HG03432 (cell line): ENCODE results near the gene PRELID1.
A peak's percentile ranks its signal among the peaks of the same experiment; 100 is the strongest.
"Not testable (repeated sequence)": the region's sequence is repeated elsewhere in the genome, so short reads cannot be mapped to it uniquely, and the experiment has no call there.

Experiments used
- ATAC-seq: cut with Tn5 transposase; IDR thresholded peaks from one replicate; pipeline ENCODE4 v1.9.1; 2021; ENCODE audit warnings: mild to moderate bottlenecking, moderate library complexity; ENCODE audit not compliant: unreplicated experiment

The PRELID1 gene, protein sequence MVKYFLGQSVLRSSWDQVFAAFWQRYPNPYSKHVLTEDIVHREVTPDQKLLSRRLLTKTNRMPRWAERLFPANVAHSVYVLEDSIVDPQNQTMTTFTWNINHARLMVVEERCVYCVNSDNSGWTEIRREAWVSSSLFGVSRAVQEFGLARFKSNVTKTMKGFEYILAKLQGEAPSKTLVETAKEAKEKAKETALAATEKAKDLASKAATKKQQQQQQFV

GRCh38 chr5:177303121-177303924, at the start of gene PRELID1, which contains the start of gene RAB24:
Gene PRELID1 (plus strand): TSS chr5:177303799. CDS start chr5:177303986, 187 bp downstream.
Gene RAB24 (minus strand): TSS chr5:177303719. CDS start chr5:177303288, 431 bp downstream.
- ATAC-seq: peak; percentile 78

GRCh38 chr5:177256296-177256695, 47.3 kb upstream of the PRELID1 start:
- ATAC-seq: no peak

GRCh38 chr5:177258711-177259110, 44.9 kb upstream of the PRELID1 start:
- ATAC-seq: not testable (repeated sequence)

DNA sequence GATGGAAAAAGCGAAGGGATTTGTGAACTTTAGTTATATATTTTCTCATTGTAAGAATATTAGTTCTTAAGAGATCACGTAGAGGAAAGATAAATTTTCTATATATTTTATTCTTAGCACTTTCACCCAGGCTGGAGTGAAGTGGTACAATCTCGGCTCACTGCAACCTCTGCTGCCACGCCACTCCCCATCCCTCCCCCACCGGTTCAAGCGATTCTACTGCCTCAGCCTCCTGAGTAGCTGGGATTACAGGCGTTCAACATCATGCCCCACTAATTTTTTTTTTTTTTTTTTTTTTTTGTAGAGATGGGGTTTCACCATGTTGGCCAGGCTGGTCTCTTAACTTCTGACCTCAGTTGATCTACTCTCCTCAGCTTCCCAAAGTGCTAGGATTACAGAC, 42.6 kb upstream of the PRELID1 start:
- no peak for ATAC-seq

GRCh38 chr5:177261510-177261909, 42.1 kb upstream of the PRELID1 start:
- ATAC-seq: no peak

GRCh38 chr5:177264178-177264577, 39.4 kb upstream of the PRELID1 start:
- ATAC-seq: no peak

DNA sequence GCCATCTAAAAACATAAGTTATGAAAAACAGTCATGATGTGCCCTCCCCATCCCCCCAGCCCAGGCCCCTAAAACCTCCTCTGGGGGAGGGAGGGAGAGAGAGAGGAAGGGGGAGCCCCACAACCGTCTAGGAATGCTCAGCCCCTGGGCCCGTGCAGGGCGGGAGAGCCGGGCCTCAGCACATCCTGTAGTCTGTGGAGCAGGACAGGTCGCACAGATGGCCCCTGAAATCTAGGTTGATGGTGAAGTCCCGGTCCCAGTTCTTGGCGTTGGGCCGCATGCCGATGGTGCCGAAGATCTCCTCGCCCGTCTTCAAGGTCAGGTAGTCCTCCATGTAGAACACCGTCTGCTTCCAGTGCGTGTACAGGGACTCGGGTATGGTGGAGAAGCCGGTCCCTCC, 38.2 kb upstream of the PRELID1 start:
- no peak for ATAC-seq

DNA sequence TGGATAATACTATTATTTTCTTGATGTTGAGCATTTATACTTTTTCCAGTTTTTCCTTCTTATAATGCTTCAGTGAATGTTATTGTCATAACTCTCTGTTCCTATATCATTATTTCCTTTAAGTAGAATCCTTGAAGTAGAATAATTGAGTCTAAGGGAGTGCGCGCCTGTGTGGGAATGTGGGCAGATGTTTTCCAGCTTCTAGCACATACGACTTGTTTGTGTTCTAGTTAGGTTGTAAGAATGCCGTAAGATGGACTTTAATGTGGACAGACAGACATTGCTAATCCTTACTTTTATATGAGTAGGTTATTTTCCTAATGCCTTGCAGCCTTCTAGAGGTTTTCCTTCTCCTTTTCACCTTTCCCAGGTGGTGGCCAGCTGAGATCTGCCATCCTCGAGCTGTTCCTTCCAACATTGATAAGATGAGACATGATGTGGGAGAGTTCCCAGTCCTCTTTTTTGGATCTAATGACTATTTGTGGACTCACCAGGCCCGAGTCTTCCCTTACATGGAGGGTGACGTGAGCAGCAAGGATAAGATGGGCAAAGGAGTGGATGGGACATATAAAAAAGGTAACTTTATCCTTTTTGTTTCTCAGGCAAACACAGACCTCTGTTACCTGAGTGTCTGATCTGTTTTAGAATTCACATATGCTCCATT, 34.2 kb upstream of the PRELID1 start:
- no peak for ATAC-seq

GRCh38 chr5:177269976-177270375, 33.6 kb upstream of the PRELID1 start:
- no peak for ATAC-seq

GRCh38 chr5:177270653-177271052, 32.9 kb upstream of the PRELID1 start:
- ATAC-seq: no peak

- no peak for ATAC-seq
Measured at GRCh38 chr5:177271113-177271512, 32.5 kb upstream of the PRELID1 start.

- ATAC-seq: no peak
Measured at GRCh38 chr5:177275883-177276282, 27.7 kb upstream of the PRELID1 start.

GRCh38 chr5:177276886-177277285, 26.7 kb upstream of the PRELID1 start:
- no peak for ATAC-seq

DNA sequence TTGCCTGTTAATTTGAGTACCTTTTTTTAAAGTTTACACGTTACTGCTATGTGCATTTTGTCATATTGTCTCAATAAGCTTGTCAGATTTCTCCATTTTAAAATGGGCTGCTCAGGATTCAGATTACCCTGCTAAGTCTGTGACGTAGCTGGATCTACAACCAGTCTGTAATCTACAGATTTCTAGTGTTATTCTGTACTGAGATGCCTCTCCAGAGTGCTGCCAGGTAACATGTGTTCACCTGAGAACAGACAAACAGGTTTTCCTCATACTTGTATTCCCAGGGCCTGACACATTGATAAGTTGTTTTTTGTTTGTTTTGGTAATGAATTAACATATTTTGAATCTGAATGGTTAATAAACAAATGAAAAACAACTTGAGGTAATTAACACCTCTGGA, 15.4 kb upstream of the PRELID1 start:
- ATAC-seq: no peak

DNA sequence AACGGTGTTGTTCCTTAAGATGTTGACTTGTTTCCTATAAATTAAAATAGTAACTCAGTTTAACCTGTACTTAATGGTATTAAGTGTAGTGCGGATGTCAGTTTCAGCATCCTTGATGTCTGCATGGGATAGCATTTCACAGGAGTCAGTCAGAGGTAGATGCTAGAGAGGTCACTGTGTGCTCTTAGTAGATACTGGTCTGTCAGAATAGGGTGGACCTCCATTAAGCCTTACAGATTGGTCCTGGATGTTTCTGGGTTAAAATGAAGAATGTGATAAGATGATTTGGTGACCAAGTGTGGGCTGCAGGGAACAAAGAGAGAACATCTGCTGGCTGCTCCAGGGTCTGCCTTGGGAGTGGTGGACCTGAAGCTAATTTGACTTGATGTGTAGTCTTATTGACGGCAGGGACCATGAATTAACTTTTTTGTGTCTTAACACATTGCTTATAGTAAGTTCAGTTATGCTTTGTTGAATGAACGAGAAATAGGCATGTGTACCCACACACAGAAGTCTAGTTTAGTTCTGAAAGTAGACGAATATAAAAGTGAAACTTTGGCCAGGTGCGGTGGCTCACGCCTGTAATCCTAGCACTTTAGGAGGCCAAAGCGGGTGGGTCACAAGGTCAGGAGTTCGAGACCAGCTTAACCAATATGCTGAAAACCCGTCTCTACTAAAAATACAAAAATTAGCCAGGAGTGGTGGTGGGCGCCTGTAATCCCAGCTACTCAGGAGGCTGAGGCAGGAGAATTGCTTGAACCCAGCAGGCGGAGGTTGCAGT, 12.6 kb upstream of the PRELID1 start:
- ATAC-seq: no peak

DNA sequence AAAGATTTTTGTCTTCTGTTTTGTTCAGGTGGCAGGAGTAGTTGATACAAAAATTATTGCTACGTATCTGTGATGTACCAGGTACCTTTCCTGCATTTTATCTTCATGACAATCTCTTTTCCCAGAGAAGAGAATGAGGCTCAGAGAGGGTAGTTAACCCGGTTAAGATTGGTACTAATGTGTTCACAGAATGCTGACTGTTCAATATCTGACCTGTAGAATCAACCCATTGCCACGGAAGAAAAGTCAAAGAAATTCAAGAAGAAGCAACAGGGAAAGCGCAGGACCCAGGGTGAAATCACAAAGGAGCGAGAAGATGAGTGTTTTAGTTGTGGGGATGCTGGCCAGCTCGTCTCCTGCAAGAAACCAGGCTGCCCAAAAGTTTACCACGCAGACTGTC, 11.9 kb upstream of the PRELID1 start:
- no peak for ATAC-seq

DNA sequence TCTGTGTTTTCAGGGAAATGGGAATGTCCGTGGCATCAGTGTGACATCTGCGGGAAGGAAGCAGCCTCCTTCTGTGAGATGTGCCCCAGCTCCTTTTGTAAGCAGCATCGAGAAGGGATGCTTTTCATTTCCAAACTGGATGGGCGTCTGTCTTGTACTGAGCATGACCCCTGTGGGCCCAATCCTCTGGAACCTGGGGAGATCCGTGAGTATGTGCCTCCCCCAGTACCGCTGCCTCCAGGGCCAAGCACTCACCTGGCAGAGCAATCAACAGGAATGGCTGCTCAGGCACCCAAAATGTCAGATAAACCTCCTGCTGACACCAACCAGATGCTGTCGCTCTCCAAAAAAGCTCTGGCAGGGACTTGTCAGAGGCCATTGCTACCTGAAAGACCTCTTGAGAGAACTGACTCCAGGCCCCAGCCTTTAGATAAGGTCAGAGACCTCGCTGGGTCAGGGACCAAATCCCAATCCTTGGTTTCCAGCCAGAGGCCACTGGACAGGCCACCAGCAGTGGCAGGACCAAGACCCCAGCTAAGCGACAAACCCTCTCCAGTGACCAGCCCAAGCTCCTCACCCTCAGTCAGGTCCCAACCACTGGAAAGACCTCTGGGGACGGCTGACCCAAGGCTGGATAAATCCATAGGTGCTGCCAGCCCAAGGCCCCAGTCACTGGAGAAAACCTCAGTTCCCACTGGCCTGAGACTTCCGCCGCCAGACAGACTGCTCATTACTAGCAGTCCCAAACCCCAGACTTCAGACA, 9.6 kb upstream of the PRELID1 start:
- ATAC-seq: no peak

- no peak for ATAC-seq
Measured at GRCh38 chr5:177294632-177295031, 9.0 kb upstream of the PRELID1 start.

DNA sequence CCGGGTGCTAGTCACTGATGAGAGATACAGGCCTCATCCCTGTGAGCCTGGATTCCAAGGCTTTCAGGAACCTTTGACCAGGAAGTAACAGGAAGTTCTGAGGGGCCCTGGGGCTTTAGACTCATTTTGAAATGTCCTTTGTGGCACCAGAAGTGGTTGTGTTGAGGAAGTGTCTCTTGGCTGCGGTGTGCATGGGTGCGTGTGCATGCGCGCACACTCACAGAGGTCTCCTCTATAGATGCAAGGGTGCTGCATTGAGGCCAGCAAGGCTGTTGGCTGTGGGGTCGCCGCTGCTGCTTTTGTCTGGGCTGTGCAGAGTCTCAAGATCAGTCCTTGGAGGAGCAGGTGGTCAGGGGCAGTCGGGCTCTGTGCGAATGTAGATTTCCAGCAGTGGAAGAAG, 7.7 kb upstream of the PRELID1 start:
- ATAC-seq: no peak

DNA sequence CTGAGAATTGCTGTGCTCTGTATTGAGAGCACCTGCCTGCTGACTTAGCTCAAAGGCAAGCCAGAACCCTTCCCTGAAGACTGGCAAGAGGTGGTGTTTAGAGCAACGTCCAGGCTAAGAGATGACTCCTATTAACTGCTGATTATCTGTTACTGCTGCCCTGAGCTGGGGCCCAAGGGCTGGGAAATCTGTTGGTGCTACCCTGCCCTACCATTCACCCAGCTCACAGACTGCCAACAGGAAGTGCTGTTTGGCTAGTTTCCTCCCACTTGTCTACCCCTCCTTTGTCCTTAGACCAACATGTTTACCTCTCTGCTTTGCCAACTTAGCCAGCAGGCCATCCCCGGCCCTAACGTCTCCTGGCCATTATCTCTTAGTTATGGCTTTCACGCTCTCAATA, 7.0 kb upstream of the PRELID1 start:
- no peak for ATAC-seq
